ENCODE results near the gene CLTRN.

Gene CLTRN

DNA sequence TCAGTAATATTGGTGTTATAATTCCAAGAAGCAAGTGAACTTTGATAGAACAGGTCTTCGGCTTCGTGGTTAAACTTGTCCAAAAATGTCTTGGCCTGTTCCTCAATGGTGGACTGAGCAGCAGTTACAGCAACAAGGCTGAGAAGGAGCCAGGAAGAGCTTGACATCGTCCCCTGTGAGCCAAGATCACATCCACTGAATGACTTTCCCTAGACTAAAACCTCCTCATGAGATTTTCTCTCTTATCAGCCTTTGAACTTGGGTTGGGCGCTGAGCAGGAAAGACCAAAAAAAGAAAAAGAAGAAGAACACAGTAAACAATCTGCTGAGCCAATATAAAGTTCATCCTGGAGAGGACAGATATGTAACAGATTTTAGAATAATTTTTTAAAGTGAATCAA is 63.9 kb downstream of the CLTRN start, which contains the start of gene ACE2:
Gene ACE2, minus strand, starts transcription at position 216 of the 400 bp plus-strand sequence. Its CDS starts 49 bp downstream, at position 167.
- H3K4me1 Mint-ChIP-seq, result no peaks in the 10 kb centered on the region
- TF ChIP-seq CTCF (IDR thresholded peaks at IDR 0.05), result no peak
- no peak within 1 kb of the TSS for H3K4me3 Mint-ChIP-seq
- no peak for DNase-seq
- H3K9me3 Mint-ChIP-seq, result no peaks in the 10 kb centered on the region
- no peaks in the 10 kb centered on the region for H3K27me3 Mint-ChIP-seq (ENCODE audit: low read depth, poor library complexity)
- no peaks in the 10 kb centered on the region for H3K36me3 Mint-ChIP-seq (ENCODE audit: low read depth)
- H3K27ac Mint-ChIP-seq, result no peak within 1 kb of the TSS

DNA sequence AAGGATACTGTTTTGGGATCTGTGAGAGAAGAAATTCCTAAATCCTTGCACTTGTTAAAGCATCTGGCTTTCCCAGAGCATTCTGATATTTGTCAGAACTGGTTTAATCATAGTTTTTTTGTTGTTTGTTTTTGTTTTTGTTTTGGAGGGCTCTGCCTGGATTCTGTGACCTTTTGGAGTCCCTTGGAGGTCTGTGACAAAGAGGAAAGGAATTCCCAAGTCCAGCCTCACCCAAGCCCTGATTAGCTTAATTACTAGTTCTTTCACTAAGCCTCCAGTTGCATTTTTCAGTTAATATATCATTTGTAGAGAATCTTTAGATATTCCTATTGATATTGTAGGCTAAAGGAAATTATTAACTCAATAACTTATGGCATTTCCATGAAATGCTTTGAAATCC is 64.6 kb downstream of the CLTRN start:
- no peak overlapping the region for H3K4me3 Mint-ChIP-seq
- DNase-seq, result no peak
- H3K4me1 Mint-ChIP-seq, result no peaks in the 10 kb centered on the region
- H3K27me3 Mint-ChIP-seq (ENCODE audit: low read depth, poor library complexity), result no peaks in the 10 kb centered on the region
- no peak for TF ChIP-seq CTCF (IDR thresholded peaks at IDR 0.05)
- no peaks in the 10 kb centered on the region for H3K9me3 Mint-ChIP-seq
- no peak overlapping the region for H3K27ac Mint-ChIP-seq
- no peaks in the 10 kb centered on the region for H3K36me3 Mint-ChIP-seq (ENCODE audit: low read depth)

DNA sequence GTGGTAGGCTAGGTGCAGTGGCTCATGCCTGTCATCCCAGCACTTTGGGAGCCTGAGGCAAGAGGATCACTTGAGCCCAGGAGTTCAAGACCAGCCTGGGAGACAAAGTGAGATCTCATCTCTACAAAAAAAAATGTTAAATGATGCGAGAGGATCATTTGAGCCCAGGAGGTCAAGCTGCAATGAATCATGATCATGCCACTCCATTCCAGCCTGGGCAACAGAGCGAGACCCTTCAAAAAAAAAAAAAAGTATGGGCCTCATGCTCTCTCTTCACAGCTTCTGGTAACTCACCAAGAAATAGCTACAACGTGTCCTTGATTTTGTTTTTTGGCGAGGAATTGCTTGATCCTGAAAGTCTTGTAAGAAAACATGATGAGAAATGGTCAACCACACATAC is 65.1 kb downstream of the CLTRN start:
- Mint-ChIP-seq H3K9me3 (no peaks in the 10 kb centered on the region), H3K27ac (no peak overlapping the region), H3K36me3 (ENCODE audit: low read depth) (no peaks in the 10 kb centered on the region), H3K4me1 (no peaks in the 10 kb centered on the region), H3K27me3 (ENCODE audit: low read depth, poor library complexity) (no peaks in the 10 kb centered on the region), H3K4me3 (no peak overlapping the region)
- no peak for DNase-seq
- TF ChIP-seq CTCF (IDR thresholded peaks at IDR 0.05), result no peak

GRCh38 chrX:15598026-15598425 is 66.6 kb downstream of the CLTRN start:
- no peaks in the 10 kb centered on the region for H3K9me3 Mint-ChIP-seq
- no peak for TF ChIP-seq CTCF (IDR thresholded peaks at IDR 0.05)
- H3K36me3 Mint-ChIP-seq (ENCODE audit: low read depth), result no peaks in the 10 kb centered on the region

GRCh38 chrX:15594371-15594770 is 70.2 kb downstream of the CLTRN start:
- no peak for DNase-seq
- Mint-ChIP-seq H3K27ac (no peak overlapping the region), H3K36me3 (ENCODE audit: low read depth) (no peaks in the 10 kb centered on the region), H3K4me1 (no peaks in the 10 kb centered on the region), H3K9me3 (no peaks in the 10 kb centered on the region), H3K27me3 (ENCODE audit: low read depth, poor library complexity) (peaks cover 4% of the 10 kb centered on the region), H3K4me3 (no peak overlapping the region)
- no peak for TF ChIP-seq CTCF (IDR thresholded peaks at IDR 0.05)

More at GRCh38 chrX:15598026-15598425, 66.6 kb downstream of the CLTRN start:
- no peaks in the 10 kb centered on the region for H3K27me3 Mint-ChIP-seq (ENCODE audit: low read depth, poor library complexity)
- H3K4me1 Mint-ChIP-seq, result no peaks in the 10 kb centered on the region
- no peak for DNase-seq
- no peak overlapping the region for H3K27ac Mint-ChIP-seq
- no peak overlapping the region for H3K4me3 Mint-ChIP-seq

Measured in nephron progenitor cell (in vitro differentiated cells).